HCEC 1CT (cell line): ENCODE measurements around the gene LMTK3.

Experiments
- DNase-seq: peaks from one replicate; pipeline ENCODE4 v3.0.0-alpha.2; 2017

Gene LMTK3

GRCh38 chr19:48468772-48469288 is 42.8 kb downstream of the LMTK3 start:
- DNase-seq = peak; percentile 100

DNA sequence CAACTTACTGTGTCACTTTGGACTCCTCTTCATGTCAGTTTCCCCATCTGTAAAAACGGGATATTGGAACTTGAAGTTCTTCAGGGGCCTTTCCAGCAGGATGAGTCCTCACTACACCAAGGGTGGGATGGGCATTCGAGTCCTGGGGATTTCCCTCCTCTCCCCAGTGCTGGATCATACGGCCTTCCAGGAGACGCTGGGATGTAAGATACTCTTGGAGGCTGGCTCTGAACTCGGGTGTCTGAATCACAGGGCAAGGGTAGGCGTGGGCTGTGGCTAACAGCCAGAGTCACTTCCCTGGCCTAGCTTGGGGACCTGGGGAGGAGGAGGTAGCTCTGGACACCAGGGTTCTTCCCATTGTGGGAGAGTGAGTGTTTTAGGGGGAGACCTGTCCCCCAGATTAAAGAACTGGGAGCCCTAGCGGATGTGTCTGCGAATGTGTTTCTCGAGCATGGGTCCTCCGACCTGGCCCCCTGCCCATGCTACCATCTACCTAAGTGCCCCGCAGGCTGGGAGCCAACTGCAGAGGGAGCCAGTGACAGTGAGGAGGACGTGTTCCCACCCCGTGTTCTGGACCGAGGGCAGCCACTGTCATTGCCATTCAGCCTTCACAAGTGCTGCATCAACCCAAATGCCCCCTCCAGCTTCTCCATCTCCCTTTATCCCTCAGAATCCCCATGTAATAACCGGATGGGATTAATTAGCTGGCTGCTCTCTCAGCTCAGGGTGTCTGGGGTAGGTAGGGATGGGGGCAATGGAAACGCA is 44.9 kb downstream of the LMTK3 start:
- DNase-seq = peak; percentile 6

DNA sequence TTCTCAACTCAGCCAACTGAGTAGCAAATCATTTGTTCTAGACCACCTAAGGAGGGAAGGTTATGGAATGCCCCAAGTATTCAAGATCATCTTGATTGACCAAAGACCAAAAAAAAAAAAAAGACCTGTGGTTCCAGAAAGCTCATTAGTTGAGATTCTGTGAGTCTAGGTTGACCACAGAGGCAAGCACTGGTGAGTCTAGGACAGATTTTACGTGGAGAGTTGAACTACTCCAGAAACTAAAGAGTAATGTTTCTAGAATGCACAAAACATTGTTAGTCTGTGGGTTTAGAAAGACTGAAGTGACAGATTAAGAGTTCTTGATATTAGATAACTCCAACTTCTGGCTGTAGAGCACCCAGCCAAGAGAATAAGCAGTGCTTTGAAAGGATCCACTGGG is 46.4 kb downstream of the LMTK3 start:
- no peak for DNase-seq

DNA sequence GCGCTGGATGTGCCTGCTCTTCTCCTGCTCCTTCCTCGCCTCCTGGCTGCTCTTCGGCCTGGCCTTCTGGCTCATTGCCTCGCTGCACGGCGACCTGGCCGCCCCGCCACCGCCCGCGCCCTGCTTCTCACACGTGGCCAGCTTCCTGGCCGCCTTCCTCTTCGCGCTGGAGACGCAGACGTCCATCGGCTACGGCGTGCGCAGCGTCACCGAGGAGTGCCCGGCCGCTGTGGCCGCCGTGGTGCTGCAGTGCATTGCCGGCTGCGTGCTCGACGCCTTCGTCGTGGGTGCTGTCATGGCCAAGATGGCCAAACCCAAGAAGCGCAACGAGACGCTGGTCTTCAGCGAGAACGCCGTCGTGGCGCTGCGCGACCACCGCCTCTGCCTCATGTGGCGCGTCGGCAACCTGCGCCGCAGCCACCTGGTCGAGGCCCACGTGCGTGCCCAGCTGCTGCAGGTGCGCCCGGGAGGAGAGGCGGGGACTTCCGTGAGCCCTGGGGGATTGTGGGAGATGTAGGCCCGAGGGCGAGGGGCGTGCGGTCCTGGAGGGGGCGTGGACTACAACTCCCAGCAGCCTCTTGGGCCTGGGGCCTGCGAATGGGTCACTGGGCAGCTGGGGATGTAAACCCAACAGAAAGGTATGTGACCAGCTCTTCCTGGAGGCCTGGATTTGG is 49.5 kb downstream of the LMTK3 start:
- DNase-seq = no peak

- no peak for DNase-seq
Observed at GRCh38 chr19:48461651-48461981, 50.0 kb downstream of the LMTK3 start.

- peak; percentile 8 for DNase-seq
Observed at GRCh38 chr19:48458016-48458415, 53.6 kb downstream of the LMTK3 start.

- no peak for DNase-seq
Observed at GRCh38 chr19:48456864-48457263, 54.8 kb downstream of the LMTK3 start.

DNA sequence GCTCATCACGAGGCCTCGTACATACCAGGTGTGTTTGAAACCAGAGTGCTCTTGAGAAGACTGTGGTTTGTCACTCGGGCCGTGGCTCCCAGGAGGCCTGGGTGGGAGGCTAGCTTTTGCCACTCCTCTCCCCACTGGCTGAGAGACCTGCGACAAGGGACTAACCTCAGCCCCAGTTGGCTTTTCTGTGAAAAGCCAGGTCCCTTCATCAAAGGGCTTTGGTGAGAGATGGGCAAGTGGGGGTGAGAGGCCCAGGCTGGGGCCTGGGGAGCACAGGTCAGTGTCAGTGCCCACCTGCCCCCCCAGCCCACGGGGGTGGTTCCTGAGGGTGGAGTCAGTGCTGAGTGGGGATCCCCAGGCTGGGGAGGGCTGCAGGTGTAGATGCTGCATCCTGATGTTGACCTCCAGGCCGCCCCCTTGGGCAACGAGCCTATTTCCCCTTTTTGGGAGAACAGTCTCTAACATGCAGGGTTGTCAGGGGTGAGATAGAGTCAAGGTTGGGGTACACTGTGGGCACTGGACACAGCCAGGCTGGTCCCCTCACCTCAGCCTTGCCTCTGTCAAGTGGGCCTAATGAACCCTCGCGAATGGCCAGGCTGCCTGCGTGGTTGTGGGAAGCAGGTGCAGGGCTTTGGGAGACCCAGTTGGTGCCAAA is 55.6 kb downstream of the LMTK3 start:
- no peak for DNase-seq

- no peak for DNase-seq
Observed at GRCh38 chr19:48455171-48455907, 56.3 kb downstream of the LMTK3 start, which contains the start of gene KCNJ14. Gene KCNJ14, plus strand, starts transcription at chr19:48455574. Its CDS starts 6,151 bp downstream, at chr19:48461725.

DNA sequence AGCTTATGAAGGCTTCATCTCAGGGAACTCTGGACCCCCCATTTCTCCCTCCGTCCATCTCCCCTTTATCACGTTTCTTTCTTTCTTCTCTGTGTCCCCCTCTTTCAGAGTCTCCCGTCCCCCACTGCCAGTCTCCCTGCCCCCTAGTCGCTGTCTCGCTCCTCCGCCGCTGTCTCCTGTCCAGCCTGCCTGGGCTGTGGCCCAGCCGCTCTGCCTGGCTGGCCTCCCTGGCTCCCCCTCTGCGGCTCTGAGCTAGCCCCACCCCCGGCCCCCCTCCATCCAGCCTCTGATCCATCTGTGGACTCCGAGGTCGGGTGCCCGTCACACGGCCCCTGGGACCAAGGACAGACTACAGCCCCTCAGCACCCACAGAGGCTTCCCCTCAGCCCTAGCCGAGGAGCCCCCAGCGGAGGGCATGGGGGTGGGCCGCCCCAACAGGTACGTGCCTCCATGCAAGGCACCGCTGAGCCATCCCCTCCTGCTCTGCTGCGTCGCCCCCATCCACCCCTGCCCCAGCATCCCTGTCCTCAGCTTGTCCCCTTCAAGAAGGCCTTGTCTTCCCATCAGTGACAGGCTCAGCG is 57.4 kb downstream of the LMTK3 start:
- DNase-seq = no peak

DNA sequence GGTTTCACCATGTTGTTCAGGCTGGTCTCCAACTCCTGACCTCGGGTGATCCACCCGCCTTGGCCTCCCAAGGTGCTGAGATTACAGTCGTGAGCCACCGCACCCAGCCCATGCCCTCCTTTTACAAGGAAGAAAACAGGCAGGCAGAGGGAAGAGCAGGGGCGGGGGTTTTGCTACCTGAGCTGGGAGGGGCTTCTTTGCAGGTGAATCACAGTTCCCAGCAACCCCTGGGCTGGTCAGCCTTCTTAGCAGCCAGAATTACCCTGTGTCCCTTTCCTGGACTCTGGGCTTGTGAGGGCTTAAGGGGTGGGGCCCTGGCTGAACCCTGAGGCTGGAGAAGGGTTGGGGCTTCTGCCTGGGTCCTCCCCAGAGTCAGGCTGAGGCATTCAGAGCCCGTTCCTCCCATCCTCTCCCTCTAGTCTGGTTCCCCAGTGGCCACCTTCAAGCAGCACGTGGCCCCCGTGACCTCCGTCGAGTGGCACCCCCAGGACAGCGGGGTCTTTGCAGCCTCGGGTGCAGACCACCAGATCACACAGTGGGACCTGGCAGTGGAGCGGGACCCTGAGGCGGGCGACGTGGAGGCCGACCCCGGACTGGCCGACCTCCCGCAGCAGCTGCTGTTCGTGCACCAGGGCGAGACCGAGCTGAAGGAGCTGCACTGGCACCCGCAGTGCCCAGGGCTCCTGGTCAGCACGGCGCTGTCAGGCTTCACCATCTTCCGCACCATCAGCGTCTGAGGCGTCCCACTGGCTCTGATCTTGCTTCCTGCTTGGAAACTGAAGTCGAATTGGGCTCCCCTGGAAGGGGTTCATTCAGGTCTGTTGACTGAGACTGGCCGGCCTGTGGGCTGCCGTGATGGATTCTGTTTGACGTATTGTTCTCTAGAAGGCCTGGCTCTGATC is 59.1 kb downstream of the LMTK3 start:
- DNase-seq = no peak

GRCh38 chr19:48451624-48452023 is 60.0 kb downstream of the LMTK3 start:
- no peak for DNase-seq

- no peak for DNase-seq
Observed at GRCh38 chr19:48450863-48451262, 60.8 kb downstream of the LMTK3 start.

GRCh38 chr19:48450441-48450840 is 61.2 kb downstream of the LMTK3 start:
- no peak for DNase-seq

GRCh38 chr19:48448563-48448962 is 63.1 kb downstream of the LMTK3 start:
- DNase-seq = no peak

- DNase-seq = no peak
Observed at GRCh38 chr19:48446579-48446978, 65.1 kb downstream of the LMTK3 start.

GRCh38 chr19:48445606-48446481 is 65.8 kb downstream of the LMTK3 start, which contains the start of gene GRWD1:
Gene GRWD1, plus strand, starts transcription at chr19:48445983. Its CDS starts 23 bp downstream, at chr19:48446006.
- DNase-seq = peak; percentile 96

- peak; percentile 94 for DNase-seq
Observed at GRCh38 chr19:48445256-48445605, 66.4 kb downstream of the LMTK3 start.

DNA sequence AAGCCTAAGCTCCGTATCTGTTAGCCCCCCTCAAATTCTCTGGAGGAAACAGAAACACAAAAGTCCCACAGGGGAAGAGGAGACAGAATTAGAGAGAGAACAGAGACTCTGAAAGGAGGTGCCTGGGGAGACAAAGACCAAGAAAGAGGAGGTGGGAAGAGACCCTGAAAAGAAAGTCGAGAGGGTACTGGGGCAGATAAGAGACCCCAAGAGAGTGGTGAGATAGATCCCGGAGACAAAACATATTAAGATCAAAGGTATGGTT is 66.8 kb downstream of the LMTK3 start:
- no peak for DNase-seq

GRCh38 chr19:48444129-48444935 is 67.3 kb downstream of the LMTK3 start:
- DNase-seq = no peak
